HepG2 (cell line): ENCODE data around the gene CA4. TPM values are rescaled to one million over a fixed set of nuclear protein-coding genes. Genes with fewer than 3 reads are reported as not detected.
A peak's percentile ranks its signal among the peaks of the same experiment; 100 is the strongest.

Experiments used
- FOXK1 ChIP-seq: sonication (generic); formaldehyde crosslinking; IDR thresholded peaks from 2 replicates; pipeline ENCODE4 v1.4.0; 2020; ENCODE audit warnings: low read depth, missing genetic modification reagents, borderline replicate concordance
- HES4 ChIP-seq: sonication (generic); formaldehyde crosslinking; IDR thresholded peaks from 2 replicates; pipeline ENCODE4 v1.9.0; 2021; ENCODE audit warnings: mild to moderate bottlenecking, missing genetic modification reagents, borderline replicate concordance
- LCORL ChIP-seq, 2 experiments: fragments of 450-650 bp in 1 of 2; sonication (generic) in 1 of 2; formaldehyde crosslinking in 1 of 2; IDR thresholded peaks; 2 replicates each; pipeline versions ENCODE4 v1.5.0 to v1.6.1; 2017 to 2020; ENCODE audit warnings: antibody characterized with exemption in 1 of 2, missing genetic modification reagents in 1 of 2
- RBM39 ChIP-seq: fragments of 200-400 bp; formaldehyde crosslinking; IDR thresholded peaks from one replicate; pipeline ENCODE4 v1.6.1; 2018; ENCODE audit warnings: antibody characterized with exemption, mild to moderate bottlenecking, low read depth, low read length; ENCODE audit not compliant: poor library complexity, severe bottlenecking
- RFX5 ChIP-seq: IDR thresholded peaks from 2 replicates; pipeline ENCODE4 v1.6.1; 2011; ENCODE audit warnings: low read depth, low read length, improper control_type of control experiment
- STAG1 ChIP-seq: sonication (generic); formaldehyde crosslinking; IDR thresholded peaks from 2 replicates; pipeline ENCODE4 v1.4.0; 2020; ENCODE audit warnings: missing genetic modification reagents
- THRA ChIP-seq: sonication (generic); formaldehyde crosslinking; IDR thresholded peaks from 2 replicates; pipeline ENCODE4 v1.4.0; 2020; ENCODE audit warnings: missing genetic modification reagents, borderline replicate concordance
- YEATS2 ChIP-seq: sonication (generic); formaldehyde crosslinking; IDR thresholded peaks from 2 replicates; pipeline ENCODE4 v1.4.0; 2020; ENCODE audit warnings: missing genetic modification reagents, borderline replicate concordance
- ZNF768 ChIP-seq: sonication (generic); formaldehyde crosslinking; IDR thresholded peaks from 2 replicates; pipeline ENCODE4 v1.4.0; 2020; ENCODE audit warnings: missing genetic modification reagents
- ZNF790 ChIP-seq: sonication (generic); formaldehyde crosslinking; IDR thresholded peaks from 2 replicates; pipeline ENCODE4 v1.8.0; 2022; ENCODE audit warnings: missing genetic modification reagents, mild to moderate bottlenecking, borderline replicate concordance
- polyA plus RNA-seq, 8 experiments: library from polyadenylated mRNA; depleted of rRNA in 3 of 8; stranded (reverse) in 7 of 8; unstranded in 1 of 8; fragments of >200 nt; fragmentation: Illumina TruSeq in 4 of 8; extraction: Trizol in 4 of 8; gene quantifications; 2 replicates each; pipeline versions ENCODE4 v1.2.1 to v1.2.3, GENCODE V29; 2011 to 2016; ENCODE audit warnings: low read depth in 4 of 8, missing spikeins in 1 of 8, mixed read lengths in 1 of 8; ENCODE audit not compliant: insufficient read depth in 1 of 8
- total RNA-seq, 5 experiments: library from RNA; depleted of rRNA; stranded (reverse); fragments of >200 nt; fragmentation: Illumina TruSeq; extraction: Trizol; gene quantifications; 2 replicates each; pipeline ENCODE4 v1.2.3, GENCODE V29; 2016; ENCODE audit warnings: low read depth in 1 of 5
- TF ChIP-seq, protein P1 (sequence below): IDR thresholded peaks from 2 replicates; pipeline ENCODE4 v1.6.1; 2018; ENCODE audit warnings: missing genetic modification reagents
- TF ChIP-seq, protein P2 (sequence below): IDR thresholded peaks from 2 replicates; pipeline ENCODE4 v1.6.1; 2016; ENCODE audit warnings: low read depth, missing genetic modification reagents, missing compliant biosample characterization
- TF ChIP-seq, protein P3 (sequence below): sonication (generic); formaldehyde crosslinking; IDR thresholded peaks from 2 replicates; pipeline ENCODE4 v1.8.0; 2022; ENCODE audit warnings: mild to moderate bottlenecking, missing genetic modification reagents, moderate library complexity
- TF ChIP-seq, protein P4 (sequence below): sonication (generic); formaldehyde crosslinking; IDR thresholded peaks from 2 replicates; pipeline ENCODE4 v1.5.0; 2020; ENCODE audit warnings: mild to moderate bottlenecking, missing genetic modification reagents

The CA4 gene
- total and polyA plus RNA-seq, 2 of the 13 experiments (the other 11 are each of a cell fraction or from before 2014, with no cell fraction given), result not detected

DNA sequence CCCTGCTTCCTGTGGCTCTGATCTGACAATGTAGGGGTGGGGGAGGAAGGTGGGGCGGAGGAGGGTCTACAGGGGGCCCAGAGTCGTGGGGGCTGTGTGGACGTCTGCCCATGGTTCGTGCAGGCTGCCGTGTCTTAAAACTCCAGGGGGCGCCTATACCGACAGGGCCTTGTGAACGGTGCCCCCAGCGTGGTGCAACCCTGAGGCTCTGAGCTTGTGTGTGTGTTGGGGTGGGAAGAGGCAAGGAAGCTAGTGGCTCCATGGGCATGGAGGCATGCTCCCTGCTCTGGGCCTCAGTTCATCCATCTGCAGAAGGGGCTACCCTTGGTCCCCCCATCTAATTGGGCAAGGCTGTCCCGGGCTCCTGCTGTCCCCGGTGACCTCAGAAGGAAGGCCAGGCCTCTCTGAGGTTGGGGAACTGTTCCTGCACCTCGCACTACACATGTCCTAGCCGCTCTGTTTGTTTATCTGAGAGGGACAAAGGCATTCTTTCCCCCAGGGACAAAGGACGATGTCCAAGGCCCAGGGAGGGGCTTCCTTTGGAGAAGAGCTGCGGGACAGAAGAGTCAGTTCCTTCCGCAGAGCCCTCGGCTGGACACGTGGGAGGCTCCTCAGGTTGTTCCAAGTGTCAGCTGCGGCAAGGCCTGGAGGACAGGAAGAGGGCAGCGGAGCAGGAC, 13.5 kb downstream of the CA4 start (continued):
- TF ChIP-seq, protein P1, sequence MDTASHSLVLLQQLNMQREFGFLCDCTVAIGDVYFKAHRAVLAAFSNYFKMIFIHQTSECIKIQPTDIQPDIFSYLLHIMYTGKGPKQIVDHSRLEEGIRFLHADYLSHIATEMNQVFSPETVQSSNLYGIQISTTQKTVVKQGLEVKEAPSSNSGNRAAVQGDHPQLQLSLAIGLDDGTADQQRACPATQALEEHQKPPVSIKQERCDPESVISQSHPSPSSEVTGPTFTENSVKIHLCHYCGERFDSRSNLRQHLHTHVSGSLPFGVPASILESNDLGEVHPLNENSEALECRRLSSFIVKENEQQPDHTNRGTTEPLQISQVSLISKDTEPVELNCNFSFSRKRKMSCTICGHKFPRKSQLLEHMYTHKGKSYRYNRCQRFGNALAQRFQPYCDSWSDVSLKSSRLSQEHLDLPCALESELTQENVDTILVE (CRISPR knock-in tag), result no peak
- TF ChIP-seq THRA (CRISPR knock-in tag), result no peak
- TF ChIP-seq, protein P2, sequence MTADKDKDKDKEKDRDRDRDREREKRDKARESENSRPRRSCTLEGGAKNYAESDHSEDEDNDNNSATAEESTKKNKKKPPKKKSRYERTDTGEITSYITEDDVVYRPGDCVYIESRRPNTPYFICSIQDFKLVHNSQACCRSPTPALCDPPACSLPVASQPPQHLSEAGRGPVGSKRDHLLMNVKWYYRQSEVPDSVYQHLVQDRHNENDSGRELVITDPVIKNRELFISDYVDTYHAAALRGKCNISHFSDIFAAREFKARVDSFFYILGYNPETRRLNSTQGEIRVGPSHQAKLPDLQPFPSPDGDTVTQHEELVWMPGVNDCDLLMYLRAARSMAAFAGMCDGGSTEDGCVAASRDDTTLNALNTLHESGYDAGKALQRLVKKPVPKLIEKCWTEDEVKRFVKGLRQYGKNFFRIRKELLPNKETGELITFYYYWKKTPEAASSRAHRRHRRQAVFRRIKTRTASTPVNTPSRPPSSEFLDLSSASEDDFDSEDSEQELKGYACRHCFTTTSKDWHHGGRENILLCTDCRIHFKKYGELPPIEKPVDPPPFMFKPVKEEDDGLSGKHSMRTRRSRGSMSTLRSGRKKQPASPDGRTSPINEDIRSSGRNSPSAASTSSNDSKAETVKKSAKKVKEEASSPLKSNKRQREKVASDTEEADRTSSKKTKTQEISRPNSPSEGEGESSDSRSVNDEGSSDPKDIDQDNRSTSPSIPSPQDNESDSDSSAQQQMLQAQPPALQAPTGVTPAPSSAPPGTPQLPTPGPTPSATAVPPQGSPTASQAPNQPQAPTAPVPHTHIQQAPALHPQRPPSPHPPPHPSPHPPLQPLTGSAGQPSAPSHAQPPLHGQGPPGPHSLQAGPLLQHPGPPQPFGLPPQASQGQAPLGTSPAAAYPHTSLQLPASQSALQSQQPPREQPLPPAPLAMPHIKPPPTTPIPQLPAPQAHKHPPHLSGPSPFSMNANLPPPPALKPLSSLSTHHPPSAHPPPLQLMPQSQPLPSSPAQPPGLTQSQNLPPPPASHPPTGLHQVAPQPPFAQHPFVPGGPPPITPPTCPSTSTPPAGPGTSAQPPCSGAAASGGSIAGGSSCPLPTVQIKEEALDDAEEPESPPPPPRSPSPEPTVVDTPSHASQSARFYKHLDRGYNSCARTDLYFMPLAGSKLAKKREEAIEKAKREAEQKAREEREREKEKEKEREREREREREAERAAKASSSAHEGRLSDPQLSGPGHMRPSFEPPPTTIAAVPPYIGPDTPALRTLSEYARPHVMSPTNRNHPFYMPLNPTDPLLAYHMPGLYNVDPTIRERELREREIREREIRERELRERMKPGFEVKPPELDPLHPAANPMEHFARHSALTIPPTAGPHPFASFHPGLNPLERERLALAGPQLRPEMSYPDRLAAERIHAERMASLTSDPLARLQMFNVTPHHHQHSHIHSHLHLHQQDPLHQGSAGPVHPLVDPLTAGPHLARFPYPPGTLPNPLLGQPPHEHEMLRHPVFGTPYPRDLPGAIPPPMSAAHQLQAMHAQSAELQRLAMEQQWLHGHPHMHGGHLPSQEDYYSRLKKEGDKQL (CRISPR knock-in tag), result no peak
- TF ChIP-seq RBM39, result peak; percentile 32
- no peak for TF ChIP-seq RFX5
- no peak for TF ChIP-seq YEATS2 (CRISPR knock-in tag)
- 0 out of 2 replicates have a peak, but pooled peaks have one; percentile 44 for TF ChIP-seq HES4
- no peak for TF ChIP-seq ZNF790 (CRISPR knock-in tag)
- peak; percentile 34; the same call in 1 of the 2 replicates for TF ChIP-seq STAG1 (CRISPR knock-in tag)
- TF ChIP-seq LCORL (IDR thresholded peaks at IDR 0.05), result no peak
- TF ChIP-seq LCORL (CRISPR knock-in tag; IDR thresholded peaks at IDR 0.05), result no peak; the same call in 1 of the 2 replicates
- TF ChIP-seq, protein P3, sequence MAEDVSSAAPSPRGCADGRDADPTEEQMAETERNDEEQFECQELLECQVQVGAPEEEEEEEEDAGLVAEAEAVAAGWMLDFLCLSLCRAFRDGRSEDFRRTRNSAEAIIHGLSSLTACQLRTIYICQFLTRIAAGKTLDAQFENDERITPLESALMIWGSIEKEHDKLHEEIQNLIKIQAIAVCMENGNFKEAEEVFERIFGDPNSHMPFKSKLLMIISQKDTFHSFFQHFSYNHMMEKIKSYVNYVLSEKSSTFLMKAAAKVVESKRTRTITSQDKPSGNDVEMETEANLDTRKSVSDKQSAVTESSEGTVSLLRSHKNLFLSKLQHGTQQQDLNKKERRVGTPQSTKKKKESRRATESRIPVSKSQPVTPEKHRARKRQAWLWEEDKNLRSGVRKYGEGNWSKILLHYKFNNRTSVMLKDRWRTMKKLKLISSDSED, result no peak
- TF ChIP-seq FOXK1 (CRISPR knock-in tag), result peak; percentile 11; the same call in 1 of the 2 replicates
- TF ChIP-seq ZNF768 (CRISPR knock-in tag), result 0 out of 2 replicates have a peak, but pooled peaks have one; percentile 4
- TF ChIP-seq, protein P4, sequence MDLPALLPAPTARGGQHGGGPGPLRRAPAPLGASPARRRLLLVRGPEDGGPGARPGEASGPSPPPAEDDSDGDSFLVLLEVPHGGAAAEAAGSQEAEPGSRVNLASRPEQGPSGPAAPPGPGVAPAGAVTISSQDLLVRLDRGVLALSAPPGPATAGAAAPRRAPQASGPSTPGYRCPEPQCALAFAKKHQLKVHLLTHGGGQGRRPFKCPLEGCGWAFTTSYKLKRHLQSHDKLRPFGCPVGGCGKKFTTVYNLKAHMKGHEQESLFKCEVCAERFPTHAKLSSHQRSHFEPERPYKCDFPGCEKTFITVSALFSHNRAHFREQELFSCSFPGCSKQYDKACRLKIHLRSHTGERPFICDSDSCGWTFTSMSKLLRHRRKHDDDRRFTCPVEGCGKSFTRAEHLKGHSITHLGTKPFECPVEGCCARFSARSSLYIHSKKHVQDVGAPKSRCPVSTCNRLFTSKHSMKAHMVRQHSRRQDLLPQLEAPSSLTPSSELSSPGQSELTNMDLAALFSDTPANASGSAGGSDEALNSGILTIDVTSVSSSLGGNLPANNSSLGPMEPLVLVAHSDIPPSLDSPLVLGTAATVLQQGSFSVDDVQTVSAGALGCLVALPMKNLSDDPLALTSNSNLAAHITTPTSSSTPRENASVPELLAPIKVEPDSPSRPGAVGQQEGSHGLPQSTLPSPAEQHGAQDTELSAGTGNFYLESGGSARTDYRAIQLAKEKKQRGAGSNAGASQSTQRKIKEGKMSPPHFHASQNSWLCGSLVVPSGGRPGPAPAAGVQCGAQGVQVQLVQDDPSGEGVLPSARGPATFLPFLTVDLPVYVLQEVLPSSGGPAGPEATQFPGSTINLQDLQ (CRISPR knock-in tag), result no peak
